DOHH2 (cell line): ENCODE measurements around the gene ZNF780A.

ENCODE experiments used
- H3F3A ChIP-seq: fragments of 200-600 bp; sonication (generic), shearing (Covaris generic); 2 replicates; pipeline ENCODE4 v1.6.0; 2016; ENCODE audit warnings: antibody characterized with exemption, mild to moderate bottlenecking; ENCODE audit not compliant: control insufficient read depth, insufficient read depth
- H3K27ac ChIP-seq: fragments of 200-600 bp; sonication (generic); 2 replicates; pipeline ENCODE4 v1.5.1; 2014; ENCODE audit warnings: low read depth, mild to moderate bottlenecking, low read length, moderate library complexity
- H3K27me3 ChIP-seq: fragments of 200-600 bp; sonication (generic); 2 replicates; pipeline ENCODE4 v1.6.1; 2014; ENCODE audit warnings: mild to moderate bottlenecking, low read length, mixed read lengths; ENCODE audit not compliant: control insufficient read depth
- H3K36me3 ChIP-seq: fragments of 200-600 bp; sonication (generic); 2 replicates; pipeline ENCODE4 v1.6.1; 2014; ENCODE audit warnings: mild to moderate bottlenecking, low read length, moderate library complexity, mixed read lengths; ENCODE audit not compliant: control insufficient read depth
- H3K4me1 ChIP-seq: fragments of 200-600 bp; sonication (generic); 2 replicates; pipeline ENCODE4 v1.6.1; 2014; ENCODE audit warnings: mild to moderate bottlenecking, low read length, mixed read lengths; ENCODE audit not compliant: control insufficient read depth
- H3K4me2 ChIP-seq: fragments of 200-600 bp; sonication (generic); 2 replicates; pipeline ENCODE4 v1.6.0; 2014; ENCODE audit warnings: mild to moderate bottlenecking, low read length, moderate library complexity
- H3K4me3 ChIP-seq: fragments of 200-600 bp; sonication (generic); 2 replicates; pipeline ENCODE4 v1.5.1; 2014; ENCODE audit warnings: mild to moderate bottlenecking, low read length, mixed read lengths
- H3K79me2 ChIP-seq: fragments of 200-600 bp; sonication (generic); 2 replicates; pipeline ENCODE4 v1.6.1; 2014; ENCODE audit warnings: mild to moderate bottlenecking, low read length, mixed read lengths; ENCODE audit not compliant: control insufficient read depth
- H3K9me2 ChIP-seq: fragments of 200-600 bp; sonication (generic); replicated peaks from 2 replicates; pipeline ENCODE4 v1.6.1; 2014; ENCODE audit warnings: mild to moderate bottlenecking, low read length, mixed read lengths; ENCODE audit not compliant: control insufficient read depth
- H3K9me3 ChIP-seq: fragments of 200-600 bp; sonication (generic); 2 replicates; pipeline ENCODE4 v1.6.1; 2014; ENCODE audit warnings: antibody characterized with exemption, low read length, mixed read lengths; ENCODE audit not compliant: control insufficient read depth, insufficient read depth
- H4K20me1 ChIP-seq: fragments of 200-600 bp; sonication (generic); 2 replicates; pipeline ENCODE4 v1.6.0; 2014; ENCODE audit warnings: low read depth, mild to moderate bottlenecking, antibody characterized with exemption, low read length, moderate library complexity; ENCODE audit not compliant: control insufficient read depth, insufficient read depth
- CTCF ChIP-seq: fragments of 200-600 bp; sonication (generic); IDR thresholded peaks from one replicate; pipeline ENCODE4 v1.5.1; 2014; ENCODE audit warnings: antibody characterized with exemption, mild to moderate bottlenecking, low read depth, low read length; ENCODE audit not compliant: poor library complexity, severe bottlenecking
- EZH2phosphoT487 ChIP-seq: fragments of 200-600 bp; sonication (generic); IDR thresholded peaks from 2 replicates; pipeline ENCODE4 v1.6.1; 2017; ENCODE audit warnings: borderline replicate concordance, mild to moderate bottlenecking, antibody characterized with exemption, low read length, moderate library complexity, mixed read lengths

ZNF780A gene

GRCh38 chr19:40023969-40024368 is 66.8 kb downstream of the ZNF780A start:
- TF ChIP-seq CTCF (no peak), EZH2phosphoT487 (no peak)
- Histone ChIP-seq H3K4me3 (no peak overlapping the region), H3F3A (peaks cover 4% of the 10 kb centered on the region; the same call in 1 of the 2 replicates), H3K27ac (no peak overlapping the region), H3K79me2 (no peaks in the 10 kb centered on the region), H3K9me2 (no peaks in the 10 kb centered on the region), H3K36me3 (no peaks in the 10 kb centered on the region), H3K9me3 (peaks cover 9% of the 10 kb centered on the region), H3K4me1 (no peaks in the 10 kb centered on the region), H3K27me3 (no peaks in the 10 kb centered on the region), H4K20me1 (no peaks in the 10 kb centered on the region), H3K4me2 (no peak overlapping the region)
